Central memory CD8-positive, alpha-beta T cell (primary cell): ENCODE data around the gene AGR2.
A peak's percentile ranks its signal among the peaks of the same experiment; 100 is the strongest.

Source experiments
- ATAC-seq: fragments of 150-1000 bp; cut with Tn5 transposase; replicated peaks from 2 replicates; pipeline ENCODE4 v1.10.0; 2022; ENCODE audit warnings: mild to moderate bottlenecking, moderate FRiP score, moderate number of reproducible peaks; ENCODE audit not compliant: poor library complexity, severe bottlenecking; ENCODE audit errors: extremely low read depth
- DNase-seq, 2 donors: peaks; one replicate each; pipeline ENCODE4 v3.0.0; 2021; ENCODE audit warnings: low spot score in 2 of 2
- H3K27ac Mint-ChIP-seq: one replicate; pipeline ENCODE4 v1.8.0; 2022; ENCODE audit warnings: low read depth, mild to moderate bottlenecking, moderate library complexity, mixed read lengths
- H3K27me3 Mint-ChIP-seq: one replicate; pipeline ENCODE4 v1.8.0; 2022; ENCODE audit warnings: mixed read lengths
- H3K36me3 Mint-ChIP-seq: one replicate; pipeline ENCODE4 v1.8.0; 2022; ENCODE audit warnings: mild to moderate bottlenecking, moderate library complexity, mixed read lengths; ENCODE audit not compliant: insufficient read depth
- H3K4me1 Mint-ChIP-seq: one replicate; pipeline ENCODE4 v1.8.0; 2022; ENCODE audit warnings: mixed read lengths
- H3K4me3 Mint-ChIP-seq: one replicate; pipeline ENCODE4 v1.8.0; 2022; ENCODE audit warnings: mild to moderate bottlenecking, moderate library complexity, mixed read lengths
- H3K9me3 Mint-ChIP-seq: one replicate; pipeline ENCODE4 v1.8.0; 2022; ENCODE audit warnings: mixed read lengths

Gene AGR2

DNA sequence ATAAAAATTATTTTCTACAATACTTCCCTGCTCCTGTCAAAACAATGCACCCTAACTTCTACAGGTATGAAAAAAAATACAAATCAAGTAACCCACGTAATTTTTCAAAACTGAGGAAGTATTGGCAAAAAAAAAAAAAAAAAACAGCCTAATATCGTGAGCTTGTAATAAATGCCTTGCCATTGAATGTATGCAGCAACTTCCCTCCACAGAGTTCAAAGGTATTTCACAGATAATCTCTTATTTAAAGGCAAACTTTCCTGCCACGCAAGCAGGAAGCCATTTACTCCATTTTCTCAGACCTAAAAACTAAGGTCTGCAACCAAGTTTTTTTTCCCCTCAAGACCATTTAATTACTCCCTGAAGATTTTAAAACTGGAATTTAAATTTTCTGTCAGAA is 642 bp upstream of the AGR2 start:
- DNase-seq (no peak), ATAC-seq (no peak)
- H3K27ac Mint-ChIP-seq, result no peak overlapping the region
- H3K4me3 Mint-ChIP-seq, result no peak overlapping the region
- H3K9me3 Mint-ChIP-seq, result no peaks in the 10 kb centered on the region
- H3K4me1 Mint-ChIP-seq, result no peaks in the 10 kb centered on the region
- no peaks in the 10 kb centered on the region for H3K36me3 Mint-ChIP-seq
- peaks cover 9% of the 10 kb centered on the region for H3K27me3 Mint-ChIP-seq

DNA sequence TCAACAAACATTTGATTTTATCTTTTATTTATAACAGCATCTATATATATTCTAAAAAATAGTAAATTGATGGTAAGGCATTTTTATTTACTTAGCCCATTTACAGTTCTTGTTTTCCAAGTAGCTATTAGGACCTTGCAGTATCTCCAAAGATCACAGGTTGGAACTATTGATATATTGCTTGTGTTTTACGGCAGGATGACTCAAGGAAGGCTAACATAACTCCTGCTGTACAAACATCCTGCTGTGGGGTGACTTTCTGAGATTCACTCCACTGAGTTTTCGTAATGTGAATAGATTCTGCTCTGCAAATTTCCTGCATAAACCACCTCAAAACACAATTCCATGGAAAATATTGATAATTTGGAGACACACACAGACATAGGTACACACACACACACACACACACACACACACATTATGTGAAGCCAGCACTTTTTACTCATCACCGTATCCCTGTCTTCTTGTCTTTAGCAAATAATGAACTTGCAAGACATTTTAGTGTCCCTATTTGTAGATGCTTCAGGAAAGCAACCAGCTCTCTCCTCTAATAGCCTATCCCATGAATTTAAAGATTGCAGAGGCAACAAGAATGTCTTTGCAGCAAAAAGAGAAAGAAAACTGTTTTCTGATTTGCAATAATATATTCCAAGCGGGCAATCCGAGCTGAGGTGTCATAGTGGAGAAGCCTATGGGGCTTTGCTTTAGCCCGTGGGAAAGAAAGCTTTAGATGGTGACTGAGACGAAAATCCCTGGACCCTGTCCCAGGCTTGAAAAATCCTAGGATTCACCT is 722 bp downstream of the AGR2 start:
- Mint-ChIP-seq H3K4me3 (no peak overlapping the region), H3K27me3 (peaks cover 9% of the 10 kb centered on the region), H3K4me1 (no peaks in the 10 kb centered on the region), H3K9me3 (no peaks in the 10 kb centered on the region), H3K27ac (no peak overlapping the region), H3K36me3 (no peaks in the 10 kb centered on the region)
- ATAC-seq, result no peak
- no peak for DNase-seq

DNA sequence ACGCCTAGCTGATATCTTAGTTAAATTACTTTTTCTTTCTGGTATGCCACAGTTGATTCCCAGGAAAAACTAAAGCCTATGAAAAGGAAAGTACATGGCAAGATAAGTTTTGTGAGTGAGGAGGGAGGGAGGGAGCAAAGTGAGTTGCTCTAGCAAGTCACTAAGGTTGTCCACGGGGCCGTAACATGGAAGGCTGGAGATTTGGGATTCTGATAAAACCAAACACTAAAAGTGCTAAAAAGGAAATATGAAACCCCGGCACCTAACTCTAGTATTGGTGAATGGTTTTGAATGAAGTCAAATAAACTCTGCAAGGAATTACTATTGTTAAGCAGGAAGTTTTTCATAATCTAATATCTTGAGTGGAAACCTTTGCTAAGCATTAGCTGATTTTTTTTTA is 1.7 kb downstream of the AGR2 start:
- no peak overlapping the region for H3K27ac Mint-ChIP-seq
- ATAC-seq, result no peak
- H3K4me3 Mint-ChIP-seq, result no peak overlapping the region
- peaks cover 8% of the 10 kb centered on the region for H3K27me3 Mint-ChIP-seq
- no peaks in the 10 kb centered on the region for H3K9me3 Mint-ChIP-seq
- no peak for DNase-seq
- H3K36me3 Mint-ChIP-seq, result no peaks in the 10 kb centered on the region
- H3K4me1 Mint-ChIP-seq, result no peaks in the 10 kb centered on the region

DNA sequence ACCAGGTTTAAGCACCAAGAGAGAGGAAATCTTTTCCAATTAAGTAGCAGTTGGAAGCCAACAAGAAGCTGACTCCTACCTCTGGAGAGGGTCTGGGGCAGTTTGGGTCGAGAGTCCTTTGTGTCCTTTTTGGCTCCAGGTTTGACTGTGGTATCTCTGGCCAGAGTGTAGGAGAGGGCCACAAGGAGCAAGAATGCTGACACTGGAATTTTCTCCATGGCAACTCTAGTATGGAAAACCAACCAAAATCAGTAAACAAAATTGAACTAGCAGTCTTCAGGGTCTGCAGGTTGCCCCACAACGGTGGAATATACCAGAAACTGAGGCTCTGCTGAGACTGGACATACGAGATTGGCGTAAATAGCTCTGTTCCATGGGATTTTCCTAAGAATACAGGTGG is 3.2 kb downstream of the AGR2 start:
- no peak for ATAC-seq
- no peak overlapping the region for H3K27ac Mint-ChIP-seq
- no peaks in the 10 kb centered on the region for H3K36me3 Mint-ChIP-seq
- H3K4me3 Mint-ChIP-seq, result no peak overlapping the region
- no peaks in the 10 kb centered on the region for H3K27me3 Mint-ChIP-seq
- H3K4me1 Mint-ChIP-seq, result no peaks in the 10 kb centered on the region
- DNase-seq, result no peak
- H3K9me3 Mint-ChIP-seq, result no peaks in the 10 kb centered on the region

DNA sequence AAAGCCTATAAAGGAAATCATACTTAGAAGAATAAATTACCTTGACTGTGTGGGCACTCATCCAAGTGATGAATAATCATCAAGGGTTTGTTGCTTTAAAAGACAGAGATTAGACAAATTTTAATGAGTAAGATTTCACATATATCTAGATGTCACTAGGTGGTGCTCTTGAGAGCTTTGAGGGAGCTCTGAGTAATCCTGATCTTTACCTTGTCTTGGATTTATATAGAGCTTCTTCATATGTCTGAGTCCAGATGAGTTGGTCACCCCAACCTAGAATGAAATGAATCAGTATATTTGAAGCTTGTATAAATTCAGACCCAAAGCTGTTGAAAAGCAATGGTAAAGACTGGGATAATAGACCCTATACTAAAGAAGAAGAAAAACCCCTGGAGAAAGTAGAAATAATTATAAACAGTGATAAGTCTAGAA is 3.7 kb downstream of the AGR2 start:
- no peaks in the 10 kb centered on the region for H3K9me3 Mint-ChIP-seq
- no peak for DNase-seq
- H3K4me1 Mint-ChIP-seq, result no peaks in the 10 kb centered on the region
- H3K27me3 Mint-ChIP-seq, result no peaks in the 10 kb centered on the region
- H3K4me3 Mint-ChIP-seq, result no peak overlapping the region
- no peak overlapping the region for H3K27ac Mint-ChIP-seq
- peak; percentile 24 for ATAC-seq
- H3K36me3 Mint-ChIP-seq, result no peaks in the 10 kb centered on the region

DNA sequence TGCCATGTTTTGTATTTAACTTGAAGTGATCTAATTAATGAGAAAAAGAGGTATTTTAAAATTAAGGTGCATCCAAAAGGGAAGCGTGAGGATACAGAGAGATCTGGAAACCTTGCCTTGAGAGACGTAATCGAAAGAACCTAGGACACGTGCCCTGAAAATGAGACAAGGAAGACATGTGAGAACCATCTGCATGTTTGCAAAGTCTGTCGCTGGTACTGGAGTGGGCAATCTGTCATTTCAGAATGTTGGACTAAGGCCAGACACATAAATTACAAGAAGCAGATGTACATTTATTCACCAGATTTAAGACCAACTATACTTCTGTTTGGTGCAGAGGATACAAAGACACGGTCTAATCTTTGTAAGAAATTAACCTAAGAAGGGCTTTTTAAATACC is 9.2 kb downstream of the AGR2 start:
- no peaks in the 10 kb centered on the region for H3K9me3 Mint-ChIP-seq
- no peak for DNase-seq
- peaks cover 1% of the 10 kb centered on the region for H3K36me3 Mint-ChIP-seq
- H3K4me1 Mint-ChIP-seq, result no peaks in the 10 kb centered on the region
- no peak overlapping the region for H3K4me3 Mint-ChIP-seq
- no peak for ATAC-seq
- no peak overlapping the region for H3K27ac Mint-ChIP-seq
- H3K27me3 Mint-ChIP-seq, result peaks cover 13% of the 10 kb centered on the region

DNA sequence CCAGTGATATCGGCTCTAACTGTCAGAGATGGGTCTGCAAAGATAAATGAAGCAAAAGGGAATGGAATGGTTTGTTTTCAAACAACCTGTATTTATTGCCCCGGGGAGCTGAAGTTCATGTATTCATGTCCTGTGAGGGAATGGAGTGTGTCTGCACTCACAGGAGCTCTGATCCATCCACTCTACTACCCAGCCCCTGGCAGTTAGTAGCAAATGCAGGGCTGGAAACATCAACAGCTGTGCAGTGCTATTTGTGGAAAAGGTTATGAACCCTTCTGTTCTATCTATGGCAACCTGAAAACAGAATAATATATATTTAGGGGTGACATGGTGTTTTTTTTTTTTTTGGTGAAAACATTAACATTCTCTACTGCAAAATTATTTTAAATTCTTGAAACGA is 9.8 kb downstream of the AGR2 start:
- Mint-ChIP-seq H3K27ac (no peak overlapping the region), H3K4me1 (no peaks in the 10 kb centered on the region), H3K4me3 (no peak overlapping the region), H3K9me3 (no peaks in the 10 kb centered on the region), H3K36me3 (peaks cover 1% of the 10 kb centered on the region), H3K27me3 (peaks cover 13% of the 10 kb centered on the region)
- DNase-seq (no peak), ATAC-seq (no peak)

DNA sequence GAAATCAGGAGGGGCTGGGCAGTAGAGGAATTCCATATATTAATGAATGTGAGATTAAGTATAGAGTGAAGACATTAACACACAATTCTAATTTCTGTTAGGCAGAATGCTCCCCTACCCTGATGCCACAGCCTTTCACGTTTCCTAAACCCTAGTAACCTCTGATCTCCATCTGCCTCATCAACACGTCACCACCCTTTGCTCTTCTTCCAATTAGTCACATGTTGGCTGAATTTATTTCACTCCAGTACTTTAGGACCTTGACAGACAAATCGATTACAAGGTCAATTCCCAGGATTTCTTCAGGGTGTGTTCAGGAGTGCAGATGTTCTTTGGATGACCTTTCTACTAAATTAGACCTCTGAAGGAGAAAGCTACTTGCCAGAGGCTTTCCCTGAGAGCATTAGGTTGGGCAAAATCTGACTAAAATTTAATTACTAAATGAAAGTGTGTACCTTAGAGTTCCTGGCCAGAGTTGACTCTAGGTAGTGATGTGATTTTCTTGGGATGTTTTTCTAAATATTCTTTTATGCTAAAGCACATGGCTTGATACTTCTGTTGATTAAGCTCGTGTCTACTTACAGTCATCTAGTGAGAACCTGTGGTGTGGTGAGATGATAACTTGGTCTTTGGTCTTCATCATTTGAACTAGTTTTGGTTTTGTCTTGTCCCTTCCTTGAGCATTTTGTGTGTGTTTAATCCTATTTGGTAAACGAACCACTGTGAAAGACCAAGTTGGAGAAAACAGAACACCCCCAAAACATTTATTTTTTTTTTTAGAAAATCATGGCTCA is 12.7 kb downstream of the AGR2 start:
- Mint-ChIP-seq H3K27ac (no peak overlapping the region), H3K36me3 (peaks cover 1% of the 10 kb centered on the region), H3K4me1 (no peaks in the 10 kb centered on the region), H3K4me3 (no peak overlapping the region), H3K9me3 (no peaks in the 10 kb centered on the region), H3K27me3 (peaks cover 13% of the 10 kb centered on the region)
- ATAC-seq, result no peak
- no peak for DNase-seq

DNA sequence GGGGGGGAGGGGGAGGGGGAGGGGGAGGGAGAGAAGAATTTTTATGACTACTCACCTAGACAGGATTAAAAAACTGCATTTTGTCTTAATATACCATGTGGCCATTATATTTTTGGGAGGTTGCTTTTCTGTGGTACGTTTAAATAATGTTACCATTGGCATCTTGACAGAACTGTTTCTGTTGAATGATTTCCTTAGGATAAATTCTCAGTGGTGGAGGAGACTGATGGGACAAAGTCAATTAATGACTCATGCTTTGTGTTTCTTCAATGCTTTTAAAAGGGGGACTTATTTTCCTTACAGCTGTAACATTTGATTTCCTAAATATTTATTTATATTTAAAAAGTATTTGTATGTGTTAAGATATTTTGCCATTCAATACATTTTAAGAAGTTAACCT is 13.7 kb downstream of the AGR2 start:
- peaks cover 1% of the 10 kb centered on the region for H3K36me3 Mint-ChIP-seq

DNA sequence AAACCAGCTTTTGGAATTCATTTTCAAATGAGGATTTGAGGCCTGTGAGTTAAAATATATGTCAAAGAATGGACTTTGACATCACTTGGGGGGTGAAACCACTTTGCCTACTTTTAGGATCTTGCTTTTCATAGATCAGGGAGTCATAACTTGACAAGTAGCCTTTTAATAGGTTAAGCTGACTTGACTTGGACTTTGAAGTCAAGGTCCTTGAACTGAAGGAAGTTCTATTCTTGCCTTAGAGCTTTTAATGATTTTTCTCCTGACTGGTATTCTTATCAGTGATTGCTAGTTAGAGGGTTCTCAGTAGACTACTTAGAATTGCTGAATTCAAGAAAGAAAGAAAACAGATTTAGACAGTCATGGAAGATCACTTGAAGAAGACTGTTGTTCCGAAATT is 17.7 kb downstream of the AGR2 start:
- Mint-ChIP-seq H3K27ac (no peak overlapping the region), H3K4me3 (no peak overlapping the region), H3K4me1 (no peaks in the 10 kb centered on the region), H3K27me3 (peaks cover 20% of the 10 kb centered on the region), H3K9me3 (no peaks in the 10 kb centered on the region), H3K36me3 (peaks cover 1% of the 10 kb centered on the region)
- ATAC-seq (no peak), DNase-seq (no peak)

More for the DNA sequence above, 13.7 kb downstream of the AGR2 start:
- Mint-ChIP-seq H3K4me1 (no peaks in the 10 kb centered on the region), H3K27me3 (peaks cover 13% of the 10 kb centered on the region), H3K9me3 (no peaks in the 10 kb centered on the region), H3K27ac (no peak overlapping the region), H3K4me3 (no peak overlapping the region)
- no peak for DNase-seq
- ATAC-seq, result no peak

DNA sequence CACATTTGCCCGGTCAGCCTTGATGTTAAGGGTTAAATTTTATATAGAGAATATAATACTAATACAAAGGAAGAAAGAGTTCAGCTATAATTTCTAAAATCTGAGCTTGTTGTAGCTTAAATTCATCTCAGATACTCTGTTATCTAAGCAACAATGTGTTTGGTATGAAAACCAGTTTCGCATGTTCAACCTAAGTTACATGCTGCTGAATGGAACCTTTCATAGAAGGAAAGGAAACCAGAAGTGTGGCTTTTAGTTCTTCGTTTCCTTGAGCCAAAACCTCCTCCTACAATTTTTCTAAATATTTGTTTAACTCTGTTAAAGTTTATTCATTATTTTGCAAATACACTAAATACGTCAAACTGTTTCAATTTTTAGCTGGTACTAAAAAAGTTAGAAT is 18.5 kb downstream of the AGR2 start:
- DNase-seq, result no peak
- Mint-ChIP-seq H3K27me3 (peaks cover 20% of the 10 kb centered on the region), H3K27ac (no peak overlapping the region), H3K4me3 (no peak overlapping the region), H3K9me3 (no peaks in the 10 kb centered on the region), H3K4me1 (no peaks in the 10 kb centered on the region), H3K36me3 (no peaks in the 10 kb centered on the region)
- ATAC-seq, result no peak

DNA sequence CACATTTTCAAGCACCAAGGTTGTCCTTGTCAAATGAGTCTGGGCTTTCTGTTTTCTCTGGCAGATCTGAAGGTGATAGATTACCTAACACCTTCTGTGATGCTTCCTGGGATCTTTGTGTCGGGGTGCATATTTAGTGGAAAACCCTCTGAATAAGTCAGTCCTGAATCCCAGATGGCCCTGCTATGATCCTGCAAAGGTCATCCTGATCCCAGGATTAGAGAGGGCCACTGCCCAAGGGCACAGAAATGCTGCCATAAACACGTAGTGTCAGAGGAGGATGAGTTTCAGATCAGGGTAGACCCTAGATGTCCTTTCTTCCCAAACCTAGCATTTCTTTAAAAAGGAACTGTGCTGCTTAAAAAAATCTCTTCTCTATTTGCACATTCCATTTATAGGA is 19.0 kb downstream of the AGR2 start:
- Mint-ChIP-seq H3K27ac (no peak overlapping the region), H3K27me3 (peaks cover 20% of the 10 kb centered on the region), H3K4me3 (no peak overlapping the region), H3K36me3 (no peaks in the 10 kb centered on the region), H3K9me3 (no peaks in the 10 kb centered on the region), H3K4me1 (no peaks in the 10 kb centered on the region)
- DNase-seq (no peak), ATAC-seq (no peak)

DNA sequence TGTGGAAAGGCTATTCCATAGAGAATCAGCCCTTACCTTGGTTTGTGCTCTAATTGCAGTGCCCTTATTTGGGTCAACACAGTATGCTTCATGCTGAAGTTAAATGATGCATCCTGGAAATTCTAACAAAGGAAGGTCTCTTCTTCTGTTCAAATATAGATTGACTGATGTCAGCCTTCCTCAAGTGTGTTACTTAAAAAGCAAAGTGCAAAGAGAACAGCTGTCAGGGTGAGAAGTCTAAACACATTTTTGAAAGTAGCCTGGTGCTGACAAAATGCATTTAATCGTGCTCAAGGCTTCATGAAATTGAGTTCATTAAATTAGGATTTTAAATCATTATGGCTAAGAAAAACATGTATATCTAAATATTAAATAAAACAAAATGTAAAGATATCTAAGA is 19.5 kb downstream of the AGR2 start:
- Mint-ChIP-seq H3K9me3 (no peaks in the 10 kb centered on the region), H3K27ac (no peak overlapping the region), H3K4me1 (no peaks in the 10 kb centered on the region), H3K4me3 (no peak overlapping the region), H3K27me3 (peaks cover 20% of the 10 kb centered on the region), H3K36me3 (no peaks in the 10 kb centered on the region)
- ATAC-seq (no peak), DNase-seq (no peak)
